GM12801 (cell line): Measurements from ENCODE around the gene MPHOSPH6.

Source experiments
- TF ChIP-seq, protein P1 (sequence below): IDR thresholded peaks from one replicate; pipeline ENCODE4 v1.5.1; 2011; ENCODE audit warnings: control low read depth; ENCODE audit not compliant: insufficient read length; ENCODE audit errors: extremely low read depth

Gene MPHOSPH6

DNA sequence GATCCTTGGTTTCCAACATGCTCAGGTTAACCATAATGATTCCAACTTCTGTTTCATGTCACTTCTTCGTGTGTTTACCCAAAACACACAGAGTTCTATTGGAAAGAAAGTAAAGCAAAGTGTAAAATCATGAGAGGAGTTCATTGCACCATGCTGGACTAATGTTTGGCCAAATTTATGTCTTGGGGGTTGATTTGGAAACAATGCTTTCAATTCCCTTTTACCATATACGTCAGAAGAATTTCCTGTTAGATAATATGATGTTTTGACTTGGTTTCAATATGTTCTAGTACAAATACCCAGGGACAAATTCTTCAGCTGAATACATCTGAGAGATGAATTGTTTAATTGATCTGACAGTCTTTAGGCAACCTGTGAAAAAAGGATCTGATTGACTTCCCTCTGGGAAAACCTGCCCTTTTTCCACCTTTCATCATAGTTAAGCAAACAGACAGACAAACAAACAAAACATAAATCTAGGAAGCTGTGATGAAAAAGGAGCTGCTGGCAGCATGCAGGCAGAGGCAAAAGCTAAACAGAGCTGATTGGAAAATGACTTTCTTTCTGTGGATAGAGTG, 26.0 kb upstream of the MPHOSPH6 start:
- TF ChIP-seq, protein P1, sequence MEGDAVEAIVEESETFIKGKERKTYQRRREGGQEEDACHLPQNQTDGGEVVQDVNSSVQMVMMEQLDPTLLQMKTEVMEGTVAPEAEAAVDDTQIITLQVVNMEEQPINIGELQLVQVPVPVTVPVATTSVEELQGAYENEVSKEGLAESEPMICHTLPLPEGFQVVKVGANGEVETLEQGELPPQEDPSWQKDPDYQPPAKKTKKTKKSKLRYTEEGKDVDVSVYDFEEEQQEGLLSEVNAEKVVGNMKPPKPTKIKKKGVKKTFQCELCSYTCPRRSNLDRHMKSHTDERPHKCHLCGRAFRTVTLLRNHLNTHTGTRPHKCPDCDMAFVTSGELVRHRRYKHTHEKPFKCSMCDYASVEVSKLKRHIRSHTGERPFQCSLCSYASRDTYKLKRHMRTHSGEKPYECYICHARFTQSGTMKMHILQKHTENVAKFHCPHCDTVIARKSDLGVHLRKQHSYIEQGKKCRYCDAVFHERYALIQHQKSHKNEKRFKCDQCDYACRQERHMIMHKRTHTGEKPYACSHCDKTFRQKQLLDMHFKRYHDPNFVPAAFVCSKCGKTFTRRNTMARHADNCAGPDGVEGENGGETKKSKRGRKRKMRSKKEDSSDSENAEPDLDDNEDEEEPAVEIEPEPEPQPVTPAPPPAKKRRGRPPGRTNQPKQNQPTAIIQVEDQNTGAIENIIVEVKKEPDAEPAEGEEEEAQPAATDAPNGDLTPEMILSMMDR, result no peak

DNA sequence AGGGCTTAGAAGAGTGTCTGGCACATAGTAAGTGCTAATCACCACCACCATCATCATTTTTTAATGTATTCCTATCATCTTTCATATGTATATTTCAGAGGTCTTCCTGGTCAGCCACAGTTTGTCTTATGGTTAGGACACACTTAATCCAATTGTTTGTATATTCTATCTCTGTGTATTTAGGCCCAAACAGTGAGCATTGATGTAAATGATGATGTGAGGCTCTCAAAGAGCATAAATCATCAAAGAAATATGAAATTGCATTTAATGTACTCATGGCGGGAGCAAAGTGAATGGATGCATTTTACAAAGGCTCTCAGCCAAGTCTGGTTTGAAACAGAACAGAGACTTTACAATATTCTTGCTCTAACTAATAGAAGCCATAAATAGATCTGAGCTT, 24.1 kb upstream of the MPHOSPH6 start:
- TF ChIP-seq, protein P1, result no peak

DNA sequence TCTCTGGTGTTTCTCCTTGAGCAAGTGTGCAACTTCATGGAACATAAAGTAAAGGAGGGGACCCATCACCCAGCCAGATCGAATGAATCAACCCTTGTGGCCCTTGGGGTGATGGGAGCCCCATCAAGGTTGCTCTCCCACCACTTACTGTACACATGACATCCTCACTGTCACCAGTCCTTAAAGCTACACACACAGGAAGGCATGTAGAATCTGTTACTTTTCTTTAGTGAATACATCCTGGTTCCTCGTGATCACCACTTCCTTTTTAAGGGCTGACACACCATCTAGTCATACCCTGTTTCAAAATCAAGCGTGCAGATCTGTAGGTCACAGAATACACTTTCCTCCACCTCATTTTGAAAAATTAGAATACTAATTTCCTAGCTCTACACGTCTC, 22.6 kb upstream of the MPHOSPH6 start:
- TF ChIP-seq, protein P1, result no peak

DNA sequence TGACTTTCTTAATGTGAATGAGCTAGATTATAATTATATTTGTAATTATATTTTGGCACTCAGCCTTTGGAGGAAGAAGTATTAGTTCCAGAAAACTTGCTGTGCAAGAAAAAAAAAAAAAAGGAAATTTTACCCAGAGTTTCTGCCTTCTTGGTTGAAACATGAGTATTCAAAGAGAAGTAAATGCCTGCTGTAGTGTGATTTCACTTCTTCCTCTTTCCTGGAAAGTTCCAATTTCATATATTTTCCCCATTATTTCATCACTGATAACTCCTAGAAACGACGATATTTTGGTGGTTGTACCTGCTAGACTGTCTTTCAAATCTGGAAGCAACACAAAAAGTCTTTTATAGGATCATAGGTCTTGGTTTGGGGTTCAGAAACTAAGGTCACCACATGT, 20.4 kb upstream of the MPHOSPH6 start:
- TF ChIP-seq, protein P1, result no peak

DNA sequence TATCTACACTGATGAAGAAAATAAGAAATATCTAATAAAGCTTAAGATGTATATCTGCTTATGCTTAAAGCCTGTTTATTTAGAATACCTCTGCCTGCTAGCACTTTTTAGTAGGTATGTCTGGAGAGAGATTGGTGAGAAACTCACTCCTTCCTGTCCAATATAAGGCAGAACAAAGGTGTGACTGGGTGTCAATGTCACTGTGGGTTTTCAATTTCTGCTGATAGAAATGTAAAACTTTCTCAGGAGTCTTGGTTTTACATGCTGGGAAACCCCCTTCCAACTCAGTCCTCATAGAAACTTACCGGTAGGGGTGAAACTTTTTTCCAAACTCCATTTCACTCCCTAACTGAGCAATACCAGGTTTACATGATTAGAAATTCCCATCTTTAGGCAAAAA, 17.8 kb upstream of the MPHOSPH6 start:
- TF ChIP-seq, protein P1, result no peak

DNA sequence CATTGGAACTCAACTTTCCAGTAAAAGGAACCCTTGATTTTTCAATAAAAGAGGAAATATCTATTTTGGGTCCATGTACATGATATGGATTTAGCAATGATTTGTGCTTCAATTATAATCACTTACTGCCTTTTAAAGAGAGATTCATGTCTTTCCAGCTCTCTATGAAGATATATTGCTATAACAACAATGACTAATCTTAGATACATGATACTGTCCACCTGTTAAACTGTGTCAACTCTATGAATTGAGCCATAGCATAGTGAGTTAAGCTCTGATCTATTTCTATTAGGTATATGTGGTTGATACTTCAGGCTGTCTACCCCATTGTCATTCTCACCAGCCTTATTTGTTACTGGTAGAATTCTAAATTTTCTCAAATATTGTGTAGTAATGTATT, 15.0 kb upstream of the MPHOSPH6 start:
- TF ChIP-seq, protein P1, result no peak

DNA sequence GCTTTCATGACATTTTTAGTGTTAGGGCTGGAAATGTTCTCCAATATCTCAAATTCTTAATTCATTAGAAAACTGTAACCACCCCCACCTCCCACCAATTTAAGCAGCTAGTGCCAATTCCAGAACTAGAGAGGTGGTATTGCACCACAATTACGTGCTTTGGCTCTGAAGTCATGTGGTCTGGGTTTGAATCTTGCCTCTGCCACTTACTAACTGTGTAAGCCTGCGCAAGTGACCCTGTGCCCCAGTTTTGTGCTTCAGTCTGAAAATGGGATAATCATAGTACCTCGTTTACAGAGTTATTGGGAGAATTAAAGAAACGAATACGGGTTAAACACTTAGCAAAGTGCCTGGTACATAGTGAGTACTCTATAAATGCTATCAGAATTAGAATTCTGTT, 14.2 kb upstream of the MPHOSPH6 start:
- TF ChIP-seq, protein P1, result no peak

DNA sequence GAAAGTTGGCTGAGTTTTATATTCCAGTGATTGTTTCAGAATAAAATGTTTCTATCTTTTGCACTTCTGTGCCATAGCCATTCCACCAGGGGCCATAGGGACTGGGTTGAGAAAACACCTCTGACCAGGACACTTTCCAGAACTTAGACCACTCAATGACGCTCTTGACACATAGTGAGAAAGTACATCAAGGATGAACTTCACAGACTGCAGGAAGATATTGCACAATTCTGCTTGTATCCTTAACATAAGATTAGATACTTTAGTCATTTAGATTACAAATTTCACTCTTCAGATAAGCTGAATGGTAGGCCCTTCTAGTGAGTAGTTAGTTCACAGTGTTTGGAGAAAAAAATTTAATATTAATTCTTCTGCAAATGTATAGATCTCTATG, 13.0 kb upstream of the MPHOSPH6 start:
- TF ChIP-seq, protein P1, result no peak
